Measurements from ENCODE around the gene DESI2. TPM values are rescaled to one million over a fixed set of nuclear protein-coding genes. Genes with fewer than 3 reads are reported as not detected.

DESI2 gene
- total and polyA plus RNA-seq, 2 experiments from 2014 or later, result 33.0 to 43.3 TPM

- Histone ChIP-seq H3K36me3 (peaks cover 6% of the 10 kb centered on the region), H3K27me3 (no peaks in the 10 kb centered on the region), H3K4me1 (ENCODE audit: low read depth) (no peaks in the 10 kb centered on the region), H3K9me3 (ENCODE audit: low read depth) (no peaks in the 10 kb centered on the region), H3K4me3 (no peak overlapping the region), H3K27ac (no peak overlapping the region)
- DNase-seq (ENCODE audit: low read depth in 1 of 2, low spot score in 1 of 2), result no peak
- no peak for TF ChIP-seq CTCF (IDR thresholded peaks at IDR 0.05; ENCODE audit: low read depth, low read length)
Measured at GRCh38 chr1:244709076-244709475, 56.1 kb downstream of the DESI2 start.

GRCh38 chr1:244709476-244710368 lies 56.8 kb downstream of the DESI2 start:
- no peak for TF ChIP-seq CTCF (IDR thresholded peaks at IDR 0.05; ENCODE audit: low read depth, low read length)
- H3K27me3 ChIP-seq, result no peaks in the 10 kb centered on the region
- H3K4me1 ChIP-seq (ENCODE audit: low read depth), result no peaks in the 10 kb centered on the region
- no peak for DNase-seq (ENCODE audit: low read depth in 1 of 2, low spot score in 1 of 2)
- no peak overlapping the region for H3K4me3 ChIP-seq
- H3K27ac ChIP-seq, result no peak overlapping the region
- H3K9me3 ChIP-seq (ENCODE audit: low read depth), result no peaks in the 10 kb centered on the region
- peaks cover 6% of the 10 kb centered on the region for H3K36me3 ChIP-seq

GRCh38 chr1:244710474-244711062 lies 57.6 kb downstream of the DESI2 start:
- no peak overlapping the region for H3K27ac ChIP-seq
- no peak for TF ChIP-seq CTCF (IDR thresholded peaks at IDR 0.05; ENCODE audit: low read depth, low read length)

GRCh38 chr1:244712669-244713068 lies 59.7 kb downstream of the DESI2 start:
- no peak for DNase-seq (ENCODE audit: low read depth in 1 of 2, low spot score in 1 of 2)
- H3K36me3 ChIP-seq, result no peaks in the 10 kb centered on the region
- TF ChIP-seq CTCF (IDR thresholded peaks at IDR 0.05; ENCODE audit: low read depth, low read length), result no peak
- H3K9me3 ChIP-seq (ENCODE audit: low read depth), result no peaks in the 10 kb centered on the region
- H3K27ac ChIP-seq, result no peak overlapping the region
- H3K4me1 ChIP-seq (ENCODE audit: low read depth), result no peaks in the 10 kb centered on the region
- H3K4me3 ChIP-seq, result no peak overlapping the region
- H3K27me3 ChIP-seq, result no peaks in the 10 kb centered on the region

More at GRCh38 chr1:244710474-244711062, 57.6 kb downstream of the DESI2 start:
- Histone ChIP-seq H3K4me3 (no peak overlapping the region), H3K27me3 (no peaks in the 10 kb centered on the region), H3K4me1 (ENCODE audit: low read depth) (no peaks in the 10 kb centered on the region), H3K36me3 (peaks cover 6% of the 10 kb centered on the region), H3K9me3 (ENCODE audit: low read depth) (no peaks in the 10 kb centered on the region)
- DNase-seq (ENCODE audit: low read depth in 1 of 2, low spot score in 1 of 2), result no peak

GRCh38 chr1:244713332-244713731 lies 60.4 kb downstream of the DESI2 start:
- no peak for TF ChIP-seq CTCF (IDR thresholded peaks at IDR 0.05; ENCODE audit: low read depth, low read length)
- Histone ChIP-seq H3K27ac (no peak overlapping the region), H3K27me3 (no peaks in the 10 kb centered on the region), H3K9me3 (ENCODE audit: low read depth) (no peaks in the 10 kb centered on the region), H3K36me3 (no peaks in the 10 kb centered on the region), H3K4me3 (no peak overlapping the region), H3K4me1 (ENCODE audit: low read depth) (no peaks in the 10 kb centered on the region)
- no peak for DNase-seq (ENCODE audit: low read depth in 1 of 2, low spot score in 1 of 2)

Data from cardiac muscle cell (in vitro differentiated cells and primary cell).